H1 (cell line): ENCODE results near the gene ZNF536.

Source experiments
- ASH2L ChIP-seq: fragments of 200-600, 300-600 bp; sonication (generic); IDR thresholded peaks from one replicate; pipeline ENCODE4 v1.7.1; 2017; ENCODE audit warnings: low read length
- BRCA1 ChIP-seq: IDR thresholded peaks from 2 replicates; pipeline ENCODE4 v1.6.1; 2012; ENCODE audit warnings: low read depth, low read length, improper control_type of control experiment
- CTBP2 ChIP-seq: IDR thresholded peaks from 2 replicates; pipeline ENCODE4 v1.7.0; 2011; ENCODE audit warnings: borderline replicate concordance, mild to moderate bottlenecking, moderate library complexity, mixed read lengths, low read length; ENCODE audit not compliant: insufficient read depth, insufficient read length
- CTCF ChIP-seq, 3 experiments: IDR thresholded peaks; 1 replicate in 2 of 3; 2 replicates in 1 of 3; pipeline versions ENCODE4 v1.5.1 to v1.6.1; 2011; ENCODE audit warnings: low read length in 3 of 3, mild to moderate bottlenecking in 3 of 3, inconsistent platforms in 2 of 3, low read depth in 1 of 3, moderate library complexity in 1 of 3; ENCODE audit not compliant: insufficient read depth in 1 of 3; ENCODE audit errors: control extremely low read depth in 1 of 3
- EZH2 ChIP-seq: fragments of 200-600 bp; sonication (generic); IDR thresholded peaks from 2 replicates; pipeline ENCODE4 v1.7.1; 2012; ENCODE audit warnings: low read depth, mild to moderate bottlenecking, moderate library complexity, low read length, inconsistent platforms; ENCODE audit not compliant: severe bottlenecking
- FOSL1 ChIP-seq: IDR thresholded peaks from 2 replicates; pipeline ENCODE4 v1.6.1; 2011; ENCODE audit warnings: mild to moderate bottlenecking, low read depth, low read length, moderate library complexity; ENCODE audit not compliant: insufficient read depth
- NRF1 ChIP-seq: IDR thresholded peaks from 2 replicates; pipeline ENCODE4 v1.6.1; 2011; ENCODE audit warnings: mild to moderate bottlenecking, low read depth, low read length, improper control_type of control experiment
- SRF ChIP-seq: IDR thresholded peaks from 2 replicates; pipeline ENCODE4 v1.6.1; 2011; ENCODE audit warnings: mild to moderate bottlenecking, low read depth, low read length, moderate library complexity
- TAF1 ChIP-seq: IDR thresholded peaks from 2 replicates; pipeline ENCODE4 v1.6.1; 2011; ENCODE audit warnings: mild to moderate bottlenecking, low read depth, low read length

- TF ChIP-seq BRCA1 = no peak
- no peak for TF ChIP-seq SRF
- no peak for TF ChIP-seq CTCF (IDR thresholded peaks at IDR 0.05; ENCODE audit: control extremely low read depth in 1 of 3, insufficient read depth in 1 of 3, low read depth in 1 of 3, low read length in 3 of 3)
- TF ChIP-seq CTBP2 = no peak
- no peak for TF ChIP-seq TAF1
- no peak for TF ChIP-seq FOSL1
- TF ChIP-seq EZH2 = no peak
- TF ChIP-seq NRF1 = no peak
- no peak for TF ChIP-seq ASH2L
These were observed 190.8 kb downstream of the ZNF536 start for GRCh38 chr19:30562981-30563380.
